ENCODE measurements around the gene ATP1B1.

DNA sequence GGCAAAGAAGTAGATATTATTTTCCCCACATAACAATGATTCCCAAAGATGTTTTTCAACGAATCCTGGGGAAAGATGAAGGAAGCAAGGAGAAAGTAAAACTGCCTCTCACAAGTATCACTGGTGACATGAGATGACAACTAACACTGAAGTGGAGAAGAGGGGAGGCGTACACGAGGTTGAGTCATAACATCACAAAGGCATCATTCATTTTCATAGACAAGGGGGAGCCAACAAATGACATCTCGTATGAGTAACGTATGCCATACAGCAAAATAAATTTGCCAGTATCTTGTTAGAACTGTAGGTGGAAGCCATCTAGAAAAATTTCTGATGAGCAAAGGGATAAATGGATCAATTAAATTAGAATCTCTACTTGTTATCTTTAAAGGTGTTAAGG is 56.6 kb downstream of the ATP1B1 start:
- no peak for TF ChIP-seq POLR2AphosphoS5 (IDR thresholded peaks at IDR 0.05; ENCODE audit: low read depth)
- TF ChIP-seq CTCF (conservative IDR thresholded peaks at IDR 0.05; ENCODE audit: low read depth in 2 of 2): no peak
- no peak for TF ChIP-seq ETS1 (IDR thresholded peaks at IDR 0.05)
- no peak for TF ChIP-seq EZH2phosphoT487 (IDR thresholded peaks at IDR 0.05; ENCODE audit: unreplicated experiment)
- TF ChIP-seq, protein P1, sequence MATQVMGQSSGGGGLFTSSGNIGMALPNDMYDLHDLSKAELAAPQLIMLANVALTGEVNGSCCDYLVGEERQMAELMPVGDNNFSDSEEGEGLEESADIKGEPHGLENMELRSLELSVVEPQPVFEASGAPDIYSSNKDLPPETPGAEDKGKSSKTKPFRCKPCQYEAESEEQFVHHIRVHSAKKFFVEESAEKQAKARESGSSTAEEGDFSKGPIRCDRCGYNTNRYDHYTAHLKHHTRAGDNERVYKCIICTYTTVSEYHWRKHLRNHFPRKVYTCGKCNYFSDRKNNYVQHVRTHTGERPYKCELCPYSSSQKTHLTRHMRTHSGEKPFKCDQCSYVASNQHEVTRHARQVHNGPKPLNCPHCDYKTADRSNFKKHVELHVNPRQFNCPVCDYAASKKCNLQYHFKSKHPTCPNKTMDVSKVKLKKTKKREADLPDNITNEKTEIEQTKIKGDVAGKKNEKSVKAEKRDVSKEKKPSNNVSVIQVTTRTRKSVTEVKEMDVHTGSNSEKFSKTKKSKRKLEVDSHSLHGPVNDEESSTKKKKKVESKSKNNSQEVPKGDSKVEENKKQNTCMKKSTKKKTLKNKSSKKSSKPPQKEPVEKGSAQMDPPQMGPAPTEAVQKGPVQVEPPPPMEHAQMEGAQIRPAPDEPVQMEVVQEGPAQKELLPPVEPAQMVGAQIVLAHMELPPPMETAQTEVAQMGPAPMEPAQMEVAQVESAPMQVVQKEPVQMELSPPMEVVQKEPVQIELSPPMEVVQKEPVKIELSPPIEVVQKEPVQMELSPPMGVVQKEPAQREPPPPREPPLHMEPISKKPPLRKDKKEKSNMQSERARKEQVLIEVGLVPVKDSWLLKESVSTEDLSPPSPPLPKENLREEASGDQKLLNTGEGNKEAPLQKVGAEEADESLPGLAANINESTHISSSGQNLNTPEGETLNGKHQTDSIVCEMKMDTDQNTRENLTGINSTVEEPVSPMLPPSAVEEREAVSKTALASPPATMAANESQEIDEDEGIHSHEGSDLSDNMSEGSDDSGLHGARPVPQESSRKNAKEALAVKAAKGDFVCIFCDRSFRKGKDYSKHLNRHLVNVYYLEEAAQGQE (IDR thresholded peaks at IDR 0.05; ENCODE audit: unreplicated experiment): no peak
- TF ChIP-seq EZH2 (IDR thresholded peaks at IDR 0.05; ENCODE audit: low read depth, unreplicated experiment): no peak
- TF ChIP-seq STAT1 (IDR thresholded peaks at IDR 0.05; ENCODE audit: unreplicated experiment): no peak
- no peak for TF ChIP-seq JUNB (IDR thresholded peaks at IDR 0.05; ENCODE audit: unreplicated experiment)
- TF ChIP-seq ZNF331 (CRISPR knock-in tag; IDR thresholded peaks at IDR 0.05; ENCODE audit: low read depth): no peak
- no peak for TF ChIP-seq CREB1 (CRISPR knock-in tag; IDR thresholded peaks at IDR 0.05; ENCODE audit: low read depth)
- no peak for TF ChIP-seq ZNF114 (CRISPR knock-in tag; IDR thresholded peaks at IDR 0.05)
- TF ChIP-seq NANOG (IDR thresholded peaks at IDR 0.05; ENCODE audit: borderline replicate concordance): no peak
- TF ChIP-seq, protein P2, sequence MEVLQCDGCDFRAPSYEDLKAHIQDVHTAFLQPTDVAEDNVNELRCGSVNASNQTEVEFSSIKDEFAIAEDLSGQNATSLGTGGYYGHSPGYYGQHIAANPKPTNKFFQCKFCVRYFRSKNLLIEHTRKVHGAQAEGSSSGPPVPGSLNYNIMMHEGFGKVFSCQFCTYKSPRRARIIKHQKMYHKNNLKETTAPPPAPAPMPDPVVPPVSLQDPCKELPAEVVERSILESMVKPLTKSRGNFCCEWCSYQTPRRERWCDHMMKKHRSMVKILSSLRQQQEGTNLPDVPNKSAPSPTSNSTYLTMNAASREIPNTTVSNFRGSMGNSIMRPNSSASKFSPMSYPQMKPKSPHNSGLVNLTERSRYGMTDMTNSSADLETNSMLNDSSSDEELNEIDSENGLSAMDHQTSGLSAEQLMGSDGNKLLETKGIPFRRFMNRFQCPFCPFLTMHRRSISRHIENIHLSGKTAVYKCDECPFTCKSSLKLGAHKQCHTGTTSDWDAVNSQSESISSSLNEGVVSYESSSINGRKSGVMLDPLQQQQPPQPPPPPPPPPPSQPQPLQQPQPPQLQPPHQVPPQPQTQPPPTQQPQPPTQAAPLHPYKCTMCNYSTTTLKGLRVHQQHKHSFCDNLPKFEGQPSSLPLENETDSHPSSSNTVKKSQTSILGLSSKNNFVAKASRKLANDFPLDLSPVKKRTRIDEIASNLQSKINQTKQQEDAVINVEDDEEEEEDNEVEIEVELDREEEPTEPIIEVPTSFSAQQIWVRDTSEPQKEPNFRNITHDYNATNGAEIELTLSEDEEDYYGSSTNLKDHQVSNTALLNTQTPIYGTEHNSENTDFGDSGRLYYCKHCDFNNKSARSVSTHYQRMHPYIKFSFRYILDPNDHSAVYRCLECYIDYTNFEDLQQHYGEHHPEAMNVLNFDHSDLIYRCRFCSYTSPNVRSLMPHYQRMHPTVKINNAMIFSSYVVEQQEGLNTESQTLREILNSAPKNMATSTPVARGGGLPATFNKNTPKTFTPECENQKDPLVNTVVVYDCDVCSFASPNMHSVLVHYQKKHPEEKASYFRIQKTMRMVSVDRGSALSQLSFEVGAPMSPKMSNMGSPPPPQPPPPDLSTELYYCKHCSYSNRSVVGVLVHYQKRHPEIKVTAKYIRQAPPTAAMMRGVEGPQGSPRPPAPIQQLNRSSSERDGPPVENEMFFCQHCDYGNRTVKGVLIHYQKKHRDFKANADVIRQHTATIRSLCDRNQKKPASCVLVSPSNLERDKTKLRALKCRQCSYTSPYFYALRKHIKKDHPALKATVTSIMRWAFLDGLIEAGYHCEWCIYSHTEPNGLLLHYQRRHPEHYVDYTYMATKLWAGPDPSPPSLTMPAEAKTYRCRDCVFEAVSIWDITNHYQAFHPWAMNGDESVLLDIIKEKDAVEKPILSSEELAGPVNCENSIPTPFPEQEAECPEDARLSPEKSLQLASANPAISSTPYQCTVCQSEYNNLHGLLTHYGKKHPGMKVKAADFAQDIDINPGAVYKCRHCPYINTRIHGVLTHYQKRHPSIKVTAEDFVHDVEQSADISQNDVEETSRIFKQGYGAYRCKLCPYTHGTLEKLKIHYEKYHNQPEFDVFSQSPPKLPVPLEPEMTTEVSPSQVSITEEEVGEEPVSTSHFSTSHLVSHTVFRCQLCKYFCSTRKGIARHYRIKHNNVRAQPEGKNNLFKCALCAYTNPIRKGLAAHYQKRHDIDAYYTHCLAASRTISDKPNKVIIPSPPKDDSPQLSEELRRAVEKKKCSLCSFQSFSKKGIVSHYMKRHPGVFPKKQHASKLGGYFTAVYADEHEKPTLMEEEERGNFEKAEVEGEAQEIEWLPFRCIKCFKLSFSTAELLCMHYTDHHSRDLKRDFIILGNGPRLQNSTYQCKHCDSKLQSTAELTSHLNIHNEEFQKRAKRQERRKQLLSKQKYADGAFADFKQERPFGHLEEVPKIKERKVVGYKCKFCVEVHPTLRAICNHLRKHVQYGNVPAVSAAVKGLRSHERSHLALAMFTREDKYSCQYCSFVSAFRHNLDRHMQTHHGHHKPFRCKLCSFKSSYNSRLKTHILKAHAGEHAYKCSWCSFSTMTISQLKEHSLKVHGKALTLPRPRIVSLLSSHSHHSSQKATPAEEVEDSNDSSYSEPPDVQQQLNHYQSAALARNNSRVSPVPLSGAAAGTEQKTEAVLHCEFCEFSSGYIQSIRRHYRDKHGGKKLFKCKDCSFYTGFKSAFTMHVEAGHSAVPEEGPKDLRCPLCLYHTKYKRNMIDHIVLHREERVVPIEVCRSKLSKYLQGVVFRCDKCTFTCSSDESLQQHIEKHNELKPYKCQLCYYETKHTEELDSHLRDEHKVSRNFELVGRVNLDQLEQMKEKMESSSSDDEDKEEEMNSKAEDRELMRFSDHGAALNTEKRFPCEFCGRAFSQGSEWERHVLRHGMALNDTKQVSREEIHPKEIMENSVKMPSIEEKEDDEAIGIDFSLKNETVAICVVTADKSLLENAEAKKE (CRISPR knock-in tag; IDR thresholded peaks at IDR 0.05): no peak

Data from GM23338 (cell line).